Muscle of back (tissue), 11 donors: Measurements from ENCODE around the gene SMIM43. TPM values are rescaled to one million over a fixed set of nuclear protein-coding genes. Genes with fewer than 3 reads are reported as not detected.
"Not testable (repeated sequence)": the region's sequence is repeated elsewhere in the genome, so short reads cannot be mapped to it uniquely, and the experiment has no call there.

ENCODE experiments used
- DNase-seq, 3 donors: peaks; one replicate each; pipeline versions ENCODE4 v3.0.0 to v3.0.0-alpha.2; 2013
- polyA plus RNA-seq, 10 donors: library from polyadenylated mRNA; unstranded; fragments of 120-200 nt; gene quantifications; one replicate each; pipeline ENCODE4 v1.2.1, GENCODE V29; 2013; ENCODE audit not compliant: insufficient read length in 10 of 10

SMIM43 gene
- polyA plus RNA-seq, 10 donors = 0.81 to 4.6 (median 2.8) TPM

- DNase-seq = no peak
Measured at GRCh38 chr4:121784401-121784800, 19.4 kb upstream of the SMIM43 start.

- DNase-seq = no peak
Measured at GRCh38 chr4:121783210-121783609, 18.2 kb upstream of the SMIM43 start.

GRCh38 chr4:121778991-121779628 lies 14.1 kb upstream of the SMIM43 start:
- DNase-seq = no peak

GRCh38 chr4:121777625-121778024 lies 12.7 kb upstream of the SMIM43 start:
- DNase-seq = no peak

GRCh38 chr4:121776610-121777401 lies 11.8 kb upstream of the SMIM43 start:
- DNase-seq = no peak

- DNase-seq = no peak
Measured at GRCh38 chr4:121773883-121774282, 8.9 kb upstream of the SMIM43 start.

- DNase-seq = no peak
Measured at GRCh38 chr4:121771869-121772268, 6.9 kb upstream of the SMIM43 start.

- no peak for DNase-seq
Measured at GRCh38 chr4:121769341-121769740, 4.4 kb upstream of the SMIM43 start.

- DNase-seq = no peak
Measured at GRCh38 chr4:121767166-121767565, 2.2 kb upstream of the SMIM43 start.

GRCh38 chr4:121765971-121766538 lies 1.1 kb upstream of the SMIM43 start:
- DNase-seq = no peak

GRCh38 chr4:121765368-121765705 lies 373 bp upstream of the SMIM43 start:
- DNase-seq = no peak

- no peak for DNase-seq
Measured at GRCh38 chr4:121764303-121764701, 662 bp downstream of the SMIM43 start.

GRCh38 chr4:121760205-121760604 lies 4.8 kb downstream of the SMIM43 start:
- no peak for DNase-seq

- no peak for DNase-seq
Measured at GRCh38 chr4:121758925-121759568, 5.9 kb downstream of the SMIM43 start.

GRCh38 chr4:121752142-121752541 lies 12.8 kb downstream of the SMIM43 start:
- DNase-seq = not testable (repeated sequence)

GRCh38 chr4:121749225-121749624 lies 15.7 kb downstream of the SMIM43 start:
- DNase-seq = no peak

- DNase-seq = no peak
Measured at GRCh38 chr4:121742794-121743193, 22.2 kb downstream of the SMIM43 start.

- no peak for DNase-seq
Measured at GRCh38 chr4:121741751-121742150, 23.2 kb downstream of the SMIM43 start.

GRCh38 chr4:121740796-121741409 lies 24.1 kb downstream of the SMIM43 start:
- DNase-seq = no peak

GRCh38 chr4:121739575-121739974 lies 25.4 kb downstream of the SMIM43 start:
- no peak for DNase-seq

GRCh38 chr4:121738780-121739535 lies 26.0 kb downstream of the SMIM43 start:
- peak in 2 of 3 donors; percentile 35 to 38 for DNase-seq
